ENCODE measurements around the gene ANKRD12. TPM values are rescaled to one million over a fixed set of nuclear protein-coding genes. Genes with fewer than 3 reads are reported as not detected.

Gene ANKRD12
- total and polyA plus RNA-seq, 2 donors (not counting 1 experiment from before 2014, with no cell fraction given), result 8.0 to 183 TPM

DNA sequence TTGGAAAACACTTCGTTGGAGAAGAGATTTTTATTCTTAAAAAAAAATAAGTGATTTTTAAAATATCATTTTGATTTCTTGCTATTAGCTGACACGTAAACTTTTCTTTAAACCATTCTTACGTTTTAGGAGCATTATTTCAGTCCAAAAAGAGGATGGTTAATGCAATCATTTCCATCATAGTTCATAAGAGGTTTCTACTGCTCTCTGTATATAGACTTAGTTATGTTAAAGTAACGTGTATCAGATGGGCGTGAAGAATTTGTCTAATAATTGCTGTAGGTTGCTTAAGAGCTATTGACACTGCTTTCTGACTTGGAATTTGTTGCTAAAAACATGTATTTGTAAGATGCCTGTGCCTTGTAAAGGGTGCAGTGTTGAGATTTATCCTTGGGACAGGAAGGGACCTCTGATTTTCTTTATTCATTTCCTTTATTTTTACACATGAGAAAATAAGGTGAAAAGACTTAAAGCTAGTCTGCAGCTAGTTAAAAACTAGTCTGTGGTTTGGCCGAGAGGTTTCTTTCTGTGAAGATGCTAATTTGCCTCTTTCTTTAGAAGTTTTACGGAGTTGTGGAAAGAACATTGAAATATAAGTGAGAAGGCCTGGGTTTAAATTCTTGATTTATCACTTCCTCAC lies 2.9 kb downstream of the ANKRD12 start:
- H3K4me3 ChIP-seq (ENCODE audit: control extremely low read depth in 1 of 5, extremely low read depth in 1 of 5, insufficient read depth in 1 of 5, low read depth in 2 of 5, low read length in 4 of 5), result peak overlapping the region in 2 of 5 experiments; percentile 31 to 49
- DNase-seq, result no peak
- H3K27ac ChIP-seq (ENCODE audit: low read length in 2 of 2), result peak overlapping the region; percentile 86 to 89
- H3K27me3 Mint-ChIP-seq, result no peaks in the 10 kb centered on the region
- no peak for ATAC-seq (ENCODE audit: low read depth)
- H3K4me1 Mint-ChIP-seq, result peaks cover 62% of the 10 kb centered on the region
- H3K36me3 ChIP-seq (replicated peaks in 1 of 2; ENCODE audit: control extremely low read depth in 1 of 2, control insufficient read depth in 1 of 2, extremely low read depth in 1 of 2, insufficient read depth in 2 of 2, low read length in 1 of 2), result peaks cover 0 to 2% of the 10 kb centered on the region in 2 experiments
- TF ChIP-seq CTCF (IDR thresholded peaks at IDR 0.05) (no peak), EZH2 (IDR thresholded peaks at IDR 0.05; ENCODE audit: borderline replicate concordance, insufficient read depth, low read depth, low read length, poor library complexity, severe bottlenecking) (no peak)
- H3K4me2 ChIP-seq (replicated peaks; ENCODE audit: low read depth, low read length, poor library complexity, severe bottlenecking), result peak overlapping the region; percentile 71
- H3K27me3 ChIP-seq (replicated peaks in 1 of 4; ENCODE audit: control extremely low read depth in 1 of 4, control insufficient read depth in 3 of 4, insufficient read depth in 4 of 4, low read length in 3 of 4), result no peaks in the 10 kb centered on the region
- H4K20me1 ChIP-seq (ENCODE audit: control insufficient read depth, insufficient read depth, low read length, poor library complexity, severe bottlenecking), result peaks cover 29% of the 10 kb centered on the region
- no peak overlapping the region for H2AFZ ChIP-seq (ENCODE audit: insufficient read depth, low read depth, low read length, poor library complexity, severe bottlenecking)
- intact Hi-C loops (cut with micrococcal nuclease), result loop anchor here (1.0 to 10.0 kb wide), 2 partner anchors 9 to 475 kb away; partner anchors contain the start of gene PPP4R1
- H3K4me1 ChIP-seq (ENCODE audit: control insufficient read depth in 2 of 2, insufficient read depth in 2 of 2, low read length in 2 of 2), result peaks cover 58 to 67% of the 10 kb centered on the region in 2 donors
- no peaks in the 10 kb centered on the region for H3K9me3 ChIP-seq (ENCODE audit: control extremely low read depth in 1 of 3, control insufficient read depth in 2 of 3, insufficient read depth in 1 of 3, low read length in 2 of 3)
- CTCF ChIA-PET, result interaction anchor here (0.7 to 1.7 kb wide), 6 partner anchors 8 to 66 kb away, joined by 3 to 5 read pairs (median 3); no protein-coding TSS in a partner anchor
- peak overlapping the region; percentile 98 for H3K4me3 Mint-ChIP-seq
- peaks cover 66% of the 10 kb centered on the region for H3K79me2 ChIP-seq (ENCODE audit: control insufficient read depth, insufficient read depth, low read length)
- peak overlapping the region; percentile 39 for H3K9ac ChIP-seq (ENCODE audit: low read length)
- no peaks in the 10 kb centered on the region for H3K9me3 Mint-ChIP-seq (ENCODE audit: insufficient read depth)
- POLR2A ChIA-PET, result interaction anchor here (0.6 to 1.5 kb wide), 3 partner anchors 22 to 55 kb away, joined by 3 to 7 read pairs (median 4); no protein-coding TSS in a partner anchor
- peak overlapping the region; percentile 98 for H3K27ac Mint-ChIP-seq
- no CpG with 5 or more reads among the region's 7 CpGs for WGBS (ENCODE audit: insufficient coverage)

DNA sequence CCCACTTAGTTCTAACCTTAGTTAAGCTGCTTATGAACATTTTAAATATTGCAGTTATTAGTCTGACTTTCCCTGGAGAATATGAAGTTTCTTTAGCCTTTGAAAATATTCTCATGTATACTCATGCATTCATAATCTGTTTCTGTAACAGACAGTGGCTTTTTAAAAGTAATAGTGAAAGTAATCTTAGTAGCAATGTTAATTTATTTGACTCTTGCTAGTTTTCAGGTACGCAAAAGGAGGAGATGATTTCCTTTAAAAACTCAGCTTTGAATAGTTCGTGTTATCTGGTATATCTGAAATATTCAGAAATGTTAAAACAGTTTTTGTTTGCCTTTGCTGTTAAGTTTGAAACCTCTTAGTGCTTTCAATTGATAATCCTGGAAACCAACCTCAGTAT lies 3.8 kb downstream of the ANKRD12 start:
- Histone ChIP-seq H3K9me3 (ENCODE audit: control extremely low read depth in 1 of 3, control insufficient read depth in 2 of 3, insufficient read depth in 1 of 3, low read length in 2 of 3) (no peaks in the 10 kb centered on the region), H3K9ac (ENCODE audit: low read length) (peak overlapping the region; percentile 39), H3K27ac (ENCODE audit: low read length in 2 of 2) (peak overlapping the region; percentile 48 to 89), H4K20me1 (ENCODE audit: control insufficient read depth, insufficient read depth, low read length, poor library complexity, severe bottlenecking) (peaks cover 30% of the 10 kb centered on the region), H3K79me2 (ENCODE audit: control insufficient read depth, insufficient read depth, low read length) (peaks cover 74% of the 10 kb centered on the region), H3K4me2 (replicated peaks; ENCODE audit: low read depth, low read length, poor library complexity, severe bottlenecking) (peak overlapping the region; percentile 71), H3K4me1 (ENCODE audit: control insufficient read depth in 2 of 2, insufficient read depth in 2 of 2, low read length in 2 of 2) (peaks cover 59 to 68% of the 10 kb centered on the region in 2 donors), H3K36me3 (replicated peaks in 1 of 2; ENCODE audit: control extremely low read depth in 1 of 2, control insufficient read depth in 1 of 2, extremely low read depth in 1 of 2, insufficient read depth in 2 of 2, low read length in 1 of 2) (peaks cover 0 to 3% of the 10 kb centered on the region in 2 experiments), H3K4me3 (ENCODE audit: control extremely low read depth in 1 of 5, extremely low read depth in 1 of 5, insufficient read depth in 1 of 5, low read depth in 2 of 5, low read length in 4 of 5) (peak overlapping the region in 1 of 5 experiments; percentile 49), H2AFZ (ENCODE audit: insufficient read depth, low read depth, low read length, poor library complexity, severe bottlenecking) (no peak overlapping the region), H3K27me3 (replicated peaks in 1 of 4; ENCODE audit: control extremely low read depth in 1 of 4, control insufficient read depth in 3 of 4, insufficient read depth in 4 of 4, low read length in 3 of 4) (no peaks in the 10 kb centered on the region)
- Mint-ChIP-seq H3K27ac (peak overlapping the region; percentile 70), H3K4me3 (peak overlapping the region; percentile 98), H3K4me1 (peaks cover 64% of the 10 kb centered on the region), H3K9me3 (ENCODE audit: insufficient read depth) (no peaks in the 10 kb centered on the region), H3K27me3 (no peaks in the 10 kb centered on the region)
- POLR2A ChIA-PET, result no interaction called here
- DNase-seq (no peak), ATAC-seq (ENCODE audit: low read depth) (no peak)
- TF ChIP-seq CTCF (IDR thresholded peaks at IDR 0.05), result no peak
- TF ChIP-seq EZH2 (IDR thresholded peaks at IDR 0.05; ENCODE audit: borderline replicate concordance, insufficient read depth, low read depth, low read length, poor library complexity, severe bottlenecking), result no peak
- WGBS (ENCODE audit: insufficient coverage), result no CpG with 5 or more reads among the region's 2 CpGs
- intact Hi-C loops (cut with micrococcal nuclease), result loop anchor here (1.0 to 10.0 kb wide), 2 partner anchors 8 to 474 kb away; partner anchors contain the start of gene PPP4R1
- CTCF ChIA-PET, result interaction anchor here (0.8 to 1.7 kb wide), 2 partner anchors 10 to 31 kb away, joined by 3 to 5 read pairs; no protein-coding TSS in a partner anchor

Measured in B cell (primary cell).